DOHH2 (cell line): ENCODE results near the gene KCNK5.

Source experiments
- H3F3A ChIP-seq: fragments of 200-600 bp; sonication (generic), shearing (Covaris generic); 2 replicates; pipeline ENCODE4 v1.6.0; 2016; ENCODE audit warnings: antibody characterized with exemption, mild to moderate bottlenecking; ENCODE audit not compliant: control insufficient read depth, insufficient read depth
- H3K27ac ChIP-seq: fragments of 200-600 bp; sonication (generic); 2 replicates; pipeline ENCODE4 v1.5.1; 2014; ENCODE audit warnings: low read depth, mild to moderate bottlenecking, low read length, moderate library complexity
- H3K27me3 ChIP-seq: fragments of 200-600 bp; sonication (generic); 2 replicates; pipeline ENCODE4 v1.6.1; 2014; ENCODE audit warnings: mild to moderate bottlenecking, low read length, mixed read lengths; ENCODE audit not compliant: control insufficient read depth
- H3K36me3 ChIP-seq: fragments of 200-600 bp; sonication (generic); 2 replicates; pipeline ENCODE4 v1.6.1; 2014; ENCODE audit warnings: mild to moderate bottlenecking, low read length, moderate library complexity, mixed read lengths; ENCODE audit not compliant: control insufficient read depth
- H3K4me1 ChIP-seq: fragments of 200-600 bp; sonication (generic); 2 replicates; pipeline ENCODE4 v1.6.1; 2014; ENCODE audit warnings: mild to moderate bottlenecking, low read length, mixed read lengths; ENCODE audit not compliant: control insufficient read depth
- H3K4me2 ChIP-seq: fragments of 200-600 bp; sonication (generic); 2 replicates; pipeline ENCODE4 v1.6.0; 2014; ENCODE audit warnings: mild to moderate bottlenecking, low read length, moderate library complexity
- H3K4me3 ChIP-seq: fragments of 200-600 bp; sonication (generic); 2 replicates; pipeline ENCODE4 v1.5.1; 2014; ENCODE audit warnings: mild to moderate bottlenecking, low read length, mixed read lengths
- H3K79me2 ChIP-seq: fragments of 200-600 bp; sonication (generic); 2 replicates; pipeline ENCODE4 v1.6.1; 2014; ENCODE audit warnings: mild to moderate bottlenecking, low read length, mixed read lengths; ENCODE audit not compliant: control insufficient read depth
- H3K9me2 ChIP-seq: fragments of 200-600 bp; sonication (generic); replicated peaks from 2 replicates; pipeline ENCODE4 v1.6.1; 2014; ENCODE audit warnings: mild to moderate bottlenecking, low read length, mixed read lengths; ENCODE audit not compliant: control insufficient read depth
- H3K9me3 ChIP-seq: fragments of 200-600 bp; sonication (generic); 2 replicates; pipeline ENCODE4 v1.6.1; 2014; ENCODE audit warnings: antibody characterized with exemption, low read length, mixed read lengths; ENCODE audit not compliant: control insufficient read depth, insufficient read depth
- H4K20me1 ChIP-seq: fragments of 200-600 bp; sonication (generic); 2 replicates; pipeline ENCODE4 v1.6.0; 2014; ENCODE audit warnings: low read depth, mild to moderate bottlenecking, antibody characterized with exemption, low read length, moderate library complexity; ENCODE audit not compliant: control insufficient read depth, insufficient read depth
- EZH2phosphoT487 ChIP-seq: fragments of 200-600 bp; sonication (generic); IDR thresholded peaks from 2 replicates; pipeline ENCODE4 v1.6.1; 2017; ENCODE audit warnings: borderline replicate concordance, mild to moderate bottlenecking, antibody characterized with exemption, low read length, moderate library complexity, mixed read lengths
- TF ChIP-seq, protein P1 (sequence below): fragments of 200-600 bp; sonication (generic); IDR thresholded peaks from one replicate; pipeline ENCODE4 v1.5.1; 2014; ENCODE audit warnings: antibody characterized with exemption, mild to moderate bottlenecking, low read depth, low read length; ENCODE audit not compliant: poor library complexity, severe bottlenecking

KCNK5 gene

DNA sequence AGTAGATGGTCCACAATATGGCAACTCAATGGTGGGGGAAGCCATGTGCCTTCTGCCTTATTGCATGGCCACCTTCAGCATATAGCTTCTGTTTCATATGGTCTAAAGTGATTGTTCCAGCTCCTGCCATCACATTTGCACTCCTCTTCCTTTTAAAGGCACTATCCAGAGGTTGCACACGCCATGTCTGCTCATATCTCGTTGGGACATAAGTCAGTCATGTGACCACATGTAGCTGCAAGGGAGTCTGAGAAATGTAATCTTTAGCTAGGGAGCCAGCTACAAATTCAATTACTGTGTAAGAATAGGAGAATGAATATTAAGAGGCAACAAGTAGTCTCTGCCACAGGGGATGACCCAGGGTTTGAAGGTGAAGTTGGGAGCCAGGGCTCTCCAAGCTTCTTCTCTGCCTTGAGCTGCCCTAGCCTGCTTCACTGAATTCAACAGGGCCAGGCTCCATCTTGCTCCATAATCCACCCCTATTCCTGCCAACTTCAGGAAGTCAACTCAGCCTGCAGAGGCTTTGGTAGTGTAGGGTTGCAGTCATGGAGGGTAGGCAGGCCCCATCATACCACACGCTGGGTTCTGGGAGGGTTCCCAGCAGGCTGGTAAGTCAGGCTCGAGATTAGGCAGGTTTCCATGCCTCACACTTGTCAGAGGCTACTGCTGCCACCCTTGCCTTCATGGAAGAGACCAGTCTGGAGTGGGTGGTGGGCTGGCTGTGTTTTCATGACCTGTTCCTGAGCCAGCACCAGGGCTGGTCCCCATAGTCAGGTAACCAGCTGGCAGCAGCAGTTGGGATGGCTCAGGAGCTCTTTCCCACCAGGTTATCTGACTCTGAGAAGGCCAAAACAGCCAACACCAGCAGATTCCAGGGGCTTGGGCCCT, 57.5 kb downstream of the KCNK5 start:
- no peak for TF ChIP-seq EZH2phosphoT487
- TF ChIP-seq, protein P1, sequence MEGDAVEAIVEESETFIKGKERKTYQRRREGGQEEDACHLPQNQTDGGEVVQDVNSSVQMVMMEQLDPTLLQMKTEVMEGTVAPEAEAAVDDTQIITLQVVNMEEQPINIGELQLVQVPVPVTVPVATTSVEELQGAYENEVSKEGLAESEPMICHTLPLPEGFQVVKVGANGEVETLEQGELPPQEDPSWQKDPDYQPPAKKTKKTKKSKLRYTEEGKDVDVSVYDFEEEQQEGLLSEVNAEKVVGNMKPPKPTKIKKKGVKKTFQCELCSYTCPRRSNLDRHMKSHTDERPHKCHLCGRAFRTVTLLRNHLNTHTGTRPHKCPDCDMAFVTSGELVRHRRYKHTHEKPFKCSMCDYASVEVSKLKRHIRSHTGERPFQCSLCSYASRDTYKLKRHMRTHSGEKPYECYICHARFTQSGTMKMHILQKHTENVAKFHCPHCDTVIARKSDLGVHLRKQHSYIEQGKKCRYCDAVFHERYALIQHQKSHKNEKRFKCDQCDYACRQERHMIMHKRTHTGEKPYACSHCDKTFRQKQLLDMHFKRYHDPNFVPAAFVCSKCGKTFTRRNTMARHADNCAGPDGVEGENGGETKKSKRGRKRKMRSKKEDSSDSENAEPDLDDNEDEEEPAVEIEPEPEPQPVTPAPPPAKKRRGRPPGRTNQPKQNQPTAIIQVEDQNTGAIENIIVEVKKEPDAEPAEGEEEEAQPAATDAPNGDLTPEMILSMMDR, result no peak
- no peak overlapping the region for H3K27ac ChIP-seq
- no peak overlapping the region for H3K4me2 ChIP-seq
- no peaks in the 10 kb centered on the region for H3F3A ChIP-seq
- no peak overlapping the region for H3K4me3 ChIP-seq
- H3K36me3 ChIP-seq, result no peaks in the 10 kb centered on the region
- H3K4me1 ChIP-seq, result no peaks in the 10 kb centered on the region
- H3K27me3 ChIP-seq, result peaks cover 9% of the 10 kb centered on the region; the same call in 1 of the 2 replicates
- H3K9me2 ChIP-seq, result no peaks in the 10 kb centered on the region; the same call in 1 of the 2 replicates
- H4K20me1 ChIP-seq, result no peaks in the 10 kb centered on the region
- no peaks in the 10 kb centered on the region for H3K9me3 ChIP-seq
- no peaks in the 10 kb centered on the region for H3K79me2 ChIP-seq

GRCh38 chr6:39170860-39171259, 58.4 kb downstream of the KCNK5 start:
- no peaks in the 10 kb centered on the region for H3F3A ChIP-seq
- no peaks in the 10 kb centered on the region for H3K36me3 ChIP-seq
- no peaks in the 10 kb centered on the region for H3K4me1 ChIP-seq
- H3K27ac ChIP-seq, result no peak overlapping the region
- H3K9me2 ChIP-seq, result no peaks in the 10 kb centered on the region; the same call in 1 of the 2 replicates
- no peak overlapping the region for H3K4me2 ChIP-seq
- no peaks in the 10 kb centered on the region for H4K20me1 ChIP-seq
- no peaks in the 10 kb centered on the region for H3K9me3 ChIP-seq
- TF ChIP-seq, protein P1, result no peak
- no peak for TF ChIP-seq EZH2phosphoT487
- H3K4me3 ChIP-seq, result no peak overlapping the region
- peaks cover 11% of the 10 kb centered on the region; the same call in 1 of the 2 replicates for H3K27me3 ChIP-seq
- no peaks in the 10 kb centered on the region for H3K79me2 ChIP-seq

GRCh38 chr6:39170389-39170788, 58.9 kb downstream of the KCNK5 start:
- Histone ChIP-seq H3K79me2 (no peaks in the 10 kb centered on the region), H3K4me3 (no peak overlapping the region), H3K27ac (no peak overlapping the region), H4K20me1 (no peaks in the 10 kb centered on the region), H3K36me3 (no peaks in the 10 kb centered on the region), H3K27me3 (peaks cover 11% of the 10 kb centered on the region; the same call in 1 of the 2 replicates), H3K9me2 (no peaks in the 10 kb centered on the region; the same call in 1 of the 2 replicates), H3K4me1 (no peaks in the 10 kb centered on the region), H3K9me3 (no peaks in the 10 kb centered on the region), H3K4me2 (no peak overlapping the region), H3F3A (no peaks in the 10 kb centered on the region)
- TF ChIP-seq, protein P1, result no peak
- TF ChIP-seq EZH2phosphoT487, result no peak
